Measurements from ENCODE around the gene SURF4.
"Not testable (repeated sequence)": the region's sequence is repeated elsewhere in the genome, so short reads cannot be mapped to it uniquely, and the experiment has no call there.

The SURF4 gene

DNA sequence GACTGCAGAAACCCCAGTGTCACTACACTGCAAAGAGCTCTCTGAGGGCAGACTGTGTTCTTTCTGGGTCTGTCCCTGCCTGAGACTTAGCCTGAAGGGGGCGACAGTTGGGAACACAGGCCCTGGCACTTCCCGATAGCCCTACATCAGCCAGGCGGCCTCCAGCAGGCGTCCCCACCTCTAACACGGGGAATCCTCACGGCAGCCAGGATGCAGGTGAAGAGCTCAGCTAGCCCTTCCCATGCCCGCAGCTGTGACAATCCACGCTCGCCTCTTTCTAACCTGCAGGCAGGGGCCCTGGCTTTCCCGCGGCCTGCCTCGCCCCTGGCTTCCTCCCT is 33.8 kb downstream of the SURF4 start:
- Histone ChIP-seq H3K27ac (ENCODE audit: low read depth, low read length) (no peak overlapping the region), H2AFZ (ENCODE audit: low read length, unreplicated experiment) (no peak overlapping the region), H3K4me1 (ENCODE audit: control insufficient read depth, insufficient read depth, low read length, unreplicated experiment) (peaks cover 8% of the 10 kb centered on the region), H3K4me3 (ENCODE audit: low read depth, low read length) (no peak overlapping the region), H3K27me3 (ENCODE audit: insufficient read depth, low read length) (no peaks in the 10 kb centered on the region), H3K79me2 (ENCODE audit: control insufficient read depth, insufficient read depth, low read length, unreplicated experiment) (peaks cover 18% of the 10 kb centered on the region), H3K36me3 (ENCODE audit: insufficient read depth, low read length) (peaks cover 12% of the 10 kb centered on the region; the same call in 1 of the 2 replicates)

DNA sequence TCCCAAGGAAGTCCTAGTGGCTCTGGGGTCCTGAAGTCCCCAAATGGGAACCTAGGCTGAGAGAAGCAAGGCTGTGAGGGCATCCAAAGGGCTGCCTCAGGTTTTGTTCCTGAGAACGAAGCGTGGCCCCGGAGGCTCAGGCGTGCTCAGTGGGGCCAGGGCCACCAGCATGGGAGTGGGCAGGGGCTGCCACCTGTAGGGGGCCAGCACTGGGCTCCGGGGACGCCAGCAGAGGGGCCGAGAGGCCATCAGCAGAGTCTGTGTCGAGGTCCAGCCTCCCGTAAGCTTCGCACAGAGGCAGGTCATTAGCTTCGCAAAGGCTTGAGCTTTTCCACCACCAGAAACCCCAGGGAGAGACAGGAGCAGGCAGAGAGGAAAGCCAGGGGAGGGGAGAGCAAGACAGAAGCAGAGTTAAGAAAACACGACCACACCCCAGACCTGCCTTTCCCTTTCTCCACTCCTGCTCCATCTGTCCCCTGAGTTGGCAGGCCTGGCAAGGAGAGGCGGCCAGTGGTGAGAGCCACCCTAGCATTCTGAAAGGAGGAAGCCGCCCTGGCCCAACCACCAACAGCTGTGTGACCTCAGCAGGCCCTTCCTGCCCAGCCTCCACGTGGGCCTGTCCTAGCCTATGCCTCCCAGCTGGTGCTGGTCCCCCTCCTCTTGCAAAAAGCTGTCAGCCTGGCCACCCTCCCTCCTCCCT is 34.3 kb downstream of the SURF4 start:
- H2AFZ ChIP-seq (ENCODE audit: low read length, unreplicated experiment) = no peak overlapping the region
- H3K27me3 ChIP-seq (ENCODE audit: insufficient read depth, low read length) = no peaks in the 10 kb centered on the region
- no peak overlapping the region for H3K4me3 ChIP-seq (ENCODE audit: low read depth, low read length)
- peaks cover 7% of the 10 kb centered on the region for H3K4me1 ChIP-seq (ENCODE audit: control insufficient read depth, insufficient read depth, low read length, unreplicated experiment)
- no peak overlapping the region for H3K27ac ChIP-seq (ENCODE audit: low read depth, low read length)
- H3K36me3 ChIP-seq (ENCODE audit: insufficient read depth, low read length) = peaks cover 12% of the 10 kb centered on the region; the same call in 1 of the 2 replicates
- H3K79me2 ChIP-seq (ENCODE audit: control insufficient read depth, insufficient read depth, low read length, unreplicated experiment) = peaks cover 13% of the 10 kb centered on the region

DNA sequence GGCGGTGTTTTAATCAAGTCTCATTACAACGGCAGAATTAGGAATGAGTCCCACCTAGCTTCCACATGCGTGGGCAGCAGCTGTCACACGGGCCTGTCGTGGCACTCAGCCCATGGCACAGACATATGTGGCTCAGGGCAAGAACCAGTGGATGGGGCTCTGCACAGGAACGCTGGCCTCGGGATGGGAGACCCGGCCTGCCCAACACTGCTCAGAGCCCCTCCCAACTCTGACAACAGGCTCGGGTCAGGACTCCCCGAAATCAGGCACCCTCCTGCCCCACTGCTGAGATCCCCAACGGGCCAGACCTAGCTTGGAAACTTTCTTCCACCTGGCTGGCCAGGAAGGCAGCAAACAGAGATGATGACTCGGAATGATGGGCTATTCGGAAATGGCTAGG is 34.9 kb downstream of the SURF4 start:
- H3K27me3 ChIP-seq (ENCODE audit: insufficient read depth, low read length) = no peaks in the 10 kb centered on the region
- peaks cover 7% of the 10 kb centered on the region for H3K79me2 ChIP-seq (ENCODE audit: control insufficient read depth, insufficient read depth, low read length, unreplicated experiment)
- peaks cover 12% of the 10 kb centered on the region; the same call in 1 of the 2 replicates for H3K36me3 ChIP-seq (ENCODE audit: insufficient read depth, low read length)
- no peak overlapping the region for H3K27ac ChIP-seq (ENCODE audit: low read depth, low read length)
- H3K4me1 ChIP-seq (ENCODE audit: control insufficient read depth, insufficient read depth, low read length, unreplicated experiment) = peaks cover under 1% of the 10 kb centered on the region
- H2AFZ ChIP-seq (ENCODE audit: low read length, unreplicated experiment) = no peak overlapping the region
- H3K4me3 ChIP-seq (ENCODE audit: low read depth, low read length) = no peak overlapping the region

DNA sequence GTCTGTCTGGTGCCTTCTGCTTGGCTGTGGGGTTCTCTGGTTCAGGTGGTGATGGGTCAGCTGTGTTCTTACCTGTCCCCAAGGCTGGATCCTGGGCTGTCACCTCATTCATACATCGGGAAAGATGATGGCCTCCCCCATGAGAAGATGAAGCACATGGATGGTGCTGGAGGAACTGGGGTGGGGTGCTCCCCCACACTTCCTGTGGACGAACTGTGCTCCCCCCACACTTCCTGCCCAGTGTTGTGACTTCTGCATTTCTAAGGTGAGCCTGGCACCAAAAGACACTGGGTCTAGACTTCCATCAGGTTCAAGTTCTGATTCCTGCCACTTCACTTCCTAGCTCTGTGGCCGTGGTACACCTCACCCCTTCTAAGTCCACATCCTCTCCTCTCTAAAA is 35.6 kb downstream of the SURF4 start:
- Histone ChIP-seq H3K27ac (ENCODE audit: low read depth, low read length) (no peak overlapping the region), H3K27me3 (ENCODE audit: insufficient read depth, low read length) (no peaks in the 10 kb centered on the region), H3K4me3 (ENCODE audit: low read depth, low read length) (no peak overlapping the region), H3K79me2 (ENCODE audit: control insufficient read depth, insufficient read depth, low read length, unreplicated experiment) (peaks cover 7% of the 10 kb centered on the region), H3K36me3 (ENCODE audit: insufficient read depth, low read length) (peaks cover 6% of the 10 kb centered on the region; the same call in 1 of the 2 replicates), H3K4me1 (ENCODE audit: control insufficient read depth, insufficient read depth, low read length, unreplicated experiment) (no peaks in the 10 kb centered on the region), H2AFZ (ENCODE audit: low read length, unreplicated experiment) (no peak overlapping the region)

DNA sequence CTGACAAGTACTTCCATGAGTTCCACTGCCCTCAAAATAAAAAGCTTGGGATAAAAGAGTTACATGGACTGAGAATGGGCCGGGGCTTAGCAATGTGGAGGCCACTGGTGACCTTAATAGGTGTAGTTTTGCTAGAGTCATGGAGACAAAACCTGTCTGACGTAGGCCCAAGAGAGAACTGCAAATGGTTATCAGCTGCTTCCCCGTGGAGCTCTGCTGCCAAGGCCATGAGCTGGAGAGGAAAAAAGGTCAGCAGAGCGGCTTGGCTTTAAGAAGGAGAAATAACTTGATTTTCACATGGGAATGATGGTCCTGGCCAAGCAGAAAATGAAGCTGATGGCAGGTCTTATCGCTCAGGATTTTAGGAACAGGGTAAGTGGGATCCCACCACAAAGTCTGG is 36.2 kb downstream of the SURF4 start:
- Histone ChIP-seq H3K27me3 (ENCODE audit: insufficient read depth, low read length) (no peaks in the 10 kb centered on the region), H3K4me1 (ENCODE audit: control insufficient read depth, insufficient read depth, low read length, unreplicated experiment) (peaks cover 4% of the 10 kb centered on the region), H3K79me2 (ENCODE audit: control insufficient read depth, insufficient read depth, low read length, unreplicated experiment) (peaks cover 13% of the 10 kb centered on the region), H2AFZ (ENCODE audit: low read length, unreplicated experiment) (no peak overlapping the region), H3K27ac (ENCODE audit: low read depth, low read length) (no peak overlapping the region), H3K4me3 (ENCODE audit: low read depth, low read length) (no peak overlapping the region), H3K36me3 (ENCODE audit: insufficient read depth, low read length) (peaks cover 4% of the 10 kb centered on the region; the same call in 1 of the 2 replicates)

DNA sequence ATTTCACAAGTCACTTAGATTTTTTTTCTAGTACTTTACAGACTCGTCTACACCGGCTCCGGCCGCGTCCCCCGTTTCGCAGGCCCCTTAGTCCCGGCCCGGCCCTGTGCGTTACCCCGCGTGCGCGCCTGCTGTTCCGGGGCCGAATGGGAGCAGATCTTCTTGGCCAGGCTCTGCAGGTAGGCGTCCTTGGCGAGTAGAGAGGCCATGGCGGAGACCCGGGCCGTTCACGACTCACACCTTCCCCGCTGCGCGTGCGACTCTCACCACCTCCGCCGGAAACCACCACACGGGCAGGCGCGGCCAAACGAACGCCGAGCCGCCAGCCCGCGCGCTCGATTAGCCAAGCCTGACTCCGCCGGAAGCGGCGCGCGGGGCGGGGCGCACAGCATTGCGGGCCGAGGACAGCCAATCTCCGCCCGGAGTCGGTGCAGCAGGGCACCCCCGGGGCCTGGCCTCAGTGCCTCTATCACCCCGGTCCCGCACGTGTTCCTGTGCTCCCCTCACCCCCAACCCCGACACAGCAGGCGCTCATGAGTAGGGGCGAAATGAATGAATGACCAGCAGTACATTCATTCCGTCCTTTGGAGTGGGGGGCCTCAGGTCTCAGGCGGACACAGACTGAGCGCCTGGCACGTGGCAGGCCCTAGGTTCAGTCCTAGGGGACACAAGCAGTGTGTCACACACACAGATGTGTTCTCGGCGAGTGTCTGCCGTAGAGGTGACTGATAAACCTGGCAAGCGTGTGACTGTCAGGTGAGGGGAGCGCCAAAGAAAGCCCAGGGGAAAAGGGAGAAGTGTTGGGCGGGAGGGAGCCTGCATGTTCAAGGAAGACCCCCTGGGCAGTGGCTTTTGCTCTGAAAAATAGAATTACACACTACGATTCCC is 39.7 kb downstream of the SURF4 start, which contains the start of gene SURF6:
Gene SURF6 (minus strand): TSS at position 265 of the 888 bp plus-strand sequence. CDS start 56 bp downstream, at position 209.
- Histone ChIP-seq H3K4me3 (ENCODE audit: low read depth, low read length) (peak within 1 kb of the TSS; percentile 91), H3K79me2 (ENCODE audit: control insufficient read depth, insufficient read depth, low read length, unreplicated experiment) (peaks cover 25% of the 10 kb centered on the region), H3K4me1 (ENCODE audit: control insufficient read depth, insufficient read depth, low read length, unreplicated experiment) (peaks cover 8% of the 10 kb centered on the region), H3K36me3 (ENCODE audit: insufficient read depth, low read length) (peaks cover 16% of the 10 kb centered on the region; the same call in 1 of the 2 replicates), H3K27me3 (ENCODE audit: insufficient read depth, low read length) (no peaks in the 10 kb centered on the region), H3K27ac (ENCODE audit: low read depth, low read length) (no peak within 1 kb of the TSS), H2AFZ (ENCODE audit: low read length, unreplicated experiment) (peak within 1 kb of the TSS; percentile 49)

DNA sequence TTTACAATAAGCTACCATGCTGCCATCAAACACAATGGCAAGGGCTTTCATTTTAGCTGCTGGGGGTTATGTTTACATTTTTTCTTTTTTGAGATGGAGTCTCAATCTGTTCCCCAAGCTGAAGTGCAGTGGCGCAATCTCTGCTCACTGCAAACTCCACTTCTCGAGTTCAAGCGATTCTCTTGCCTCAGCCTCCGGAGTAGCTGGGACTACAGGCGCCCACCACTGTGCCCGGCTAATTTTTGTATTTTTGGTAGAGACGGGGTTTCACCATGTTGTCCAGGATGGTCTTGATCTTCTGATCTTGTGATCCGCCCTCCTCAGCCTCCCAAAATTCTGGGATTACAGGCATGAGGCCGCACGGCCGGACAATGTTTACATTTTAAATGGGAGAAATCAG is 41.0 kb downstream of the SURF4 start:
- peak overlapping the region; percentile 91 for H3K4me3 ChIP-seq (ENCODE audit: low read depth, low read length)
- H2AFZ ChIP-seq (ENCODE audit: low read length, unreplicated experiment); H3K27ac ChIP-seq (ENCODE audit: low read depth, low read length); H3K4me1 ChIP-seq (ENCODE audit: control insufficient read depth, insufficient read depth, low read length, unreplicated experiment); H3K27me3 ChIP-seq (ENCODE audit: insufficient read depth, low read length): not testable (repeated sequence)
- peaks cover 22% of the 10 kb centered on the region; the same call in 1 of the 2 replicates for H3K36me3 ChIP-seq (ENCODE audit: insufficient read depth, low read length)
- H3K79me2 ChIP-seq (ENCODE audit: control insufficient read depth, insufficient read depth, low read length, unreplicated experiment) = peaks cover 25% of the 10 kb centered on the region

DNA sequence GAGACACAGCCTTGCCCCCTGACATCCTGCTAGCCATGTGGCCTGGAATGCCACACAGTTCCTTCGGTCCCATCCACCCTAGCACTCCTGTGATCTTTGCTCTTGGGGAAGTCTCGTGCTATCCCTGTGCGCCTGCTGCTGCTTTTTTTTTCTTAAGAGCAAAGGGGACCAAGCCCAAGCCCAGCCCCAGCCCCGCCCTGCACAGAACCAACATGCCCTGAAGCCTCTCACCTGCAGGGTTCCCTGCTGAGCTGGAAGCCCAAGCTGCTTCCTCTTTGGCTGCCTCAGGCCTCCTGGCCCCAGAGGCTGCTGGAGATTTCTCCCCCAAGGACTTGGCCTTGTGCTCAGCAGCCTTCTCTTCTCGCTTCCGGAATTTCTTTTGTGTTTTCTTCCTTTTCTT is 41.7 kb downstream of the SURF4 start:
- Histone ChIP-seq H3K4me1 (ENCODE audit: control insufficient read depth, insufficient read depth, low read length, unreplicated experiment) (peaks cover 8% of the 10 kb centered on the region), H3K27ac (ENCODE audit: low read depth, low read length) (no peak overlapping the region), H3K4me3 (ENCODE audit: low read depth, low read length) (peak overlapping the region; percentile 91)

DNA sequence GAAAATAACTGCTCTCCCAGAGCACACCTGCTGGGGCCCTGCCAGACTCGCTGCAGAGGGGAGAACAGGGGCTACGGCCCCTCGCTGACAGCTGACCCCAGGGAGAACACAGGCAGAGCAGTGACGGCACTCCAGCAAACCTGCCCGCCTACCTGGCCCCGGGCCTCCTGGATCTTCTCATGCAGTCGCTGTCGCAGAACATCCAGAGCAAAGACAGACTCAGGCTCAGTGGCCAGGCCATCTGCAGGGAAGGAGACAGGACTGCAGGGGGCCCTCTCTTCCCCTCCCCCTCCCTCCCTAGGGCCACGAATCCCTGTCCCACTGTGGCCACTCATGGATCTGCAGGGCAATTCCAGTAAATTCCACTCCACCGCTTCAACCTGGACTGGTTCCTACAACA is 42.3 kb downstream of the SURF4 start:
- Histone ChIP-seq H3K36me3 (ENCODE audit: insufficient read depth, low read length) (peaks cover 22% of the 10 kb centered on the region; the same call in 1 of the 2 replicates), H3K27me3 (ENCODE audit: insufficient read depth, low read length) (no peaks in the 10 kb centered on the region), H3K79me2 (ENCODE audit: control insufficient read depth, insufficient read depth, low read length, unreplicated experiment) (peaks cover 25% of the 10 kb centered on the region), H3K4me1 (ENCODE audit: control insufficient read depth, insufficient read depth, low read length, unreplicated experiment) (peaks cover 8% of the 10 kb centered on the region), H2AFZ (ENCODE audit: low read length, unreplicated experiment) (no peak overlapping the region), H3K27ac (ENCODE audit: low read depth, low read length) (no peak overlapping the region), H3K4me3 (ENCODE audit: low read depth, low read length) (no peak overlapping the region)

More for the DNA sequence above, 41.7 kb downstream of the SURF4 start:
- Histone ChIP-seq H3K36me3 (ENCODE audit: insufficient read depth, low read length) (peaks cover 22% of the 10 kb centered on the region; the same call in 1 of the 2 replicates), H3K79me2 (ENCODE audit: control insufficient read depth, insufficient read depth, low read length, unreplicated experiment) (peaks cover 25% of the 10 kb centered on the region), H3K27me3 (ENCODE audit: insufficient read depth, low read length) (no peaks in the 10 kb centered on the region), H2AFZ (ENCODE audit: low read length, unreplicated experiment) (no peak overlapping the region)

DNA sequence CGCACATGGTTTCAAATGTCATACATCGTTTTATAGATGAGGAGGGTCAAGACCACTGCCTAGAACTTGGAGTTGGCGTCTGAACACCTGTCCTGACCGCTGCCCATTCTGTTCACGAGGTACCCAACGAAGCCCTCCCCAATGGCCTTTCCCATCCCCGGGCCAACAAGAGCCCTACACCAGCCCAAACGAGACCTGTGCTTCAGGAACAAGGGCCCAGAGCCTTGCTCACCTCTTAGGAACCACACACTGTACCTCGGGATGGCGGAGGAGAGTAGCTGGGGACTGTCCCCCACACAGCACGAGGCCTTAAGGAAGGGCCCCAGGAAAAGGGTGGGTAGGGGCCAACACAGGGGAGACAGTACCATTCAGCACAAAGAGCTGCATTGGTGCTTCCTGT is 42.8 kb downstream of the SURF4 start:
- H3K4me1 ChIP-seq (ENCODE audit: control insufficient read depth, insufficient read depth, low read length, unreplicated experiment) = peaks cover 8% of the 10 kb centered on the region
- H3K4me3 ChIP-seq (ENCODE audit: low read depth, low read length) = no peak overlapping the region
- peaks cover 25% of the 10 kb centered on the region for H3K79me2 ChIP-seq (ENCODE audit: control insufficient read depth, insufficient read depth, low read length, unreplicated experiment)
- no peak overlapping the region for H3K27ac ChIP-seq (ENCODE audit: low read depth, low read length)
- H3K36me3 ChIP-seq (ENCODE audit: insufficient read depth, low read length) = peaks cover 22% of the 10 kb centered on the region; the same call in 1 of the 2 replicates
- no peaks in the 10 kb centered on the region for H3K27me3 ChIP-seq (ENCODE audit: insufficient read depth, low read length)
- no peak overlapping the region for H2AFZ ChIP-seq (ENCODE audit: low read length, unreplicated experiment)

All from ACC112 (cell line).